HG02678 (cell line): Measurements from ENCODE around the gene PLB1.

ENCODE experiments used
- ATAC-seq: cut with Tn5 transposase; IDR thresholded peaks from one replicate; pipeline ENCODE4 v1.9.1; 2021; ENCODE audit warnings: mild to moderate bottlenecking, moderate library complexity; ENCODE audit not compliant: unreplicated experiment

The PLB1 gene

DNA sequence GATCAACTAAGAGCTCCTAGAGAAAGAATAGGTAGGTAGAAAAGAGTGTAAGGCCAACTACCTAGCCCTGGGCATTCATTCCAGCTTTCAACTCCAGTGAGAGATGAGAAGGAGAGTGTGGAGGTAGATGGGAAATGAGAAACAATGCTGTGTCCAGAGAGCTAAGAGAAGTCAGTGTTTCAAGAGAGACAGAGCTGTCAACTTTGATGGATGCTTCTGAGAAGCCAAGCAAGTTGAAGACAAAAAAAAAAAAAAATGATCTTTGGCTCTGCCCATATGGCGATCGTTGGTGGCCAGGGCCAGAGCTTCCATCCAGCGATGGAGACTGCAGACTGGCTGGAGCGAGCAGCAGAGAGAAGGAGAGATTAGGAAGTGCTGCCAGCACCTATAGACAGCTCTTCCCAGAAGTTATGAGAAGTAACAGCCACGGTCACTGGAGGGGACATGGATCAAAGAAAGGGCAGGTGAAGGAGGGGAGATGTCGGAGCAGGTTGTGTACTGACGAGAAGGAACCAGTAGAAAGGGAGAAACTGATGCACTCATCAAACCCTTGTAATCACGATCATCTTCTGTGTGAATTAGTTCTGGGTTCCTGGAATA lies 143.3 kb downstream of the PLB1 start:
- no peak for ATAC-seq

DNA sequence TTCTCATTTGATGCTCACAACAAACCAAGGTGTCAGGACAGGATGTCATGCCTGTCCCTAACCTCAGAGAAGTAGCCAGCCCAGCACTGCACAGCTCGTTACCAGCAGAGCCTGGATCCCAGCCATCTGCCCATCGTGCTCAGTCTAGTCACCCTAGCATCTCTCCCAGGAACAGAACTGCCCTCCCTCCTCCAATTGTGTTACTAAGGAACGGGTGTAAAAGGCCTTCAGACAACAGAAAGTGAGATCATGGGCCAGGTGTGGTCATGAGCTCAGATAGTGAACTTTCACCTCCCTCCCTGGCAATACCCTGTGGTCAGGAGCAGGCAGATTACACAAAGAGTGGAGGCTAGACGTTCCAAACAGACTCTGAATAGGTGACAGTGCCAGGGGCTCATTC lies 144.0 kb downstream of the PLB1 start:
- no peak for ATAC-seq

DNA sequence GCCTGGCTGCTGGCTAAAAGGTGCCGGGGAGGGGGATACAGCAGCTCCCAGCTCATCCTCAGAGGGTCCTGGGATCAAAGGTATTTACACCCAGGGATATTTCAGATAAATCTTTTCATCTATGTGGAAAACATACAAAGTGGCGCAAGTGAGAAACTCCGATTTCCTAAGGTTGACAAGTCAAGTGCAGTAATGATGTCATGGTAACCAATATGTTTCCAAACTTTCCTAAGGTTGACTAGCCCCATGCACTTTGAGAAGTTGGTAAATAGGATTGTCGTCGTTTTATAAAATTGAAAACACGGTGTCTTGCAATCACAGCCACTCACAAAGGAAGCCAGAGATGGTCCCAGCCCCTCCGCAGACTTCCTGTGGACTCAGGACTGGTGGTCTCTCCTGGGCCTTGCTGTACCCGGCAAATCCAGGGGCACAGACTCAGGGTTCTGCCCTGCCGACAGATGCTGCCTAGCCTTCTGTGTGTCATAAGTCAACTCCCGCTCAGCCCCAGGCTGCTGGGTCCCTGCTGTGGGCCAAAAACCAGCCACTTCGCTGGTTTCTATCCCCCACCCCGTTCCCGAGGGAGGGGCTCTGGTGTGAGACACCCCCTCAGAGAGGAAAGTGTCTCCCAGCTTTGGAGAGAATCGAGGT lies 144.5 kb downstream of the PLB1 start:
- ATAC-seq, result no peak

DNA sequence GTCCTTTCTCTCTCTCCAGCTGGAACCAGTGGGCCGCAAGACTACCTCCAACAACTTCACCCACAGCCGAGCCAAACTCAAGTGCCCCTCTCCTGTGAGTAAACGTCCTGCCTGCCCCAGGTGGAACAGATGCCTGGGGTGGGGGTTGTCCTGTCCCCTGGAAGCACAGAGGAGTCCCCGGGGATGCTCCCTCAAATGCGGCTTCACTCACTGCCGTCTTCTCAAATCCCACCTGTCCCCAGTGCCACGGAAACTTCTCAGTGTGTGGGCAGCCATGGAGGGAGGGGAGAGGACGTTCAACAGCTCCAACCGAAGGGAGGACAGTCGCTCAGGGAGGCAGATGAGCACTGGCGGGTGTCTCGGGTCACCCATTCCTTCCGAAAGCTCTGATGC lies 145.0 kb downstream of the PLB1 start:
- no peak for ATAC-seq

DNA sequence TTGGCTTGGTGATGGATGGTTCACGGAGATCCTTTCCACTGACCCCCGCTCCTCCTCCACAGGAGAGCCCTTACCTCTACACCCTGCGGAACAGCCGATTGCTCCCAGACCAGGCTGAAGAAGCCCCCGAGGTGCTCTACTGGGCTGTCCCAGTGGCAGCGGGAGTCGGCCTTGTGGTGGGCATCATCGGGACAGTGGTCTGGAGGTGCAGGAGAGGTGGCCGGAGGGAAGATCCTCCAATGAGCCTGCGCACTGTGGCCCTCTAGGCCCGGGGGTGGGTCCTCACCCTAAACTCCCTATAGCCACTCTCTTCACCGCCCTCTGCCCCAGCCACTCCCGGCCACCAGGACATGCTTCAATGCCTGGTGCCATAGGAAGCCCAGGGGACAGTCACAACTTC lies 146.9 kb downstream of the PLB1 start:
- no peak for ATAC-seq

DNA sequence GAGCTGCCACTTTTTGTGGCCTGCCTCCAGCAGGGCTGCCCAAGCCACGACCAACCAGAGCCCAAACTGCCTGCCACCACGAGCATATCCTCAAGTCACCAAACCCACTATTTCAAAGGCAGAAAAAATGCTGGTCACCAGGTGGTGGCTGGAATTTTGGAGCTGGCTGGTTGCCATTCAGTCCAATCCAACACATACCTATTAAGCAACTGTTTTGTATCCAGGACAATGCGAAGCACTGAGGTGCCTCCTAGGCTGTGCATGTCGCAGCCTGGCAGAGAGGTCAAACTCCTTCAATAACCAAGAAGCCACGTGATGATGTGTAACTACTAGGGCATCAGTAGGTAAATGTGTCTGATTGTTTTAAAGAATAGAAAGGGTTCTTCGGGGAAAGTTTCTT lies 147.5 kb downstream of the PLB1 start:
- no peak for ATAC-seq

DNA sequence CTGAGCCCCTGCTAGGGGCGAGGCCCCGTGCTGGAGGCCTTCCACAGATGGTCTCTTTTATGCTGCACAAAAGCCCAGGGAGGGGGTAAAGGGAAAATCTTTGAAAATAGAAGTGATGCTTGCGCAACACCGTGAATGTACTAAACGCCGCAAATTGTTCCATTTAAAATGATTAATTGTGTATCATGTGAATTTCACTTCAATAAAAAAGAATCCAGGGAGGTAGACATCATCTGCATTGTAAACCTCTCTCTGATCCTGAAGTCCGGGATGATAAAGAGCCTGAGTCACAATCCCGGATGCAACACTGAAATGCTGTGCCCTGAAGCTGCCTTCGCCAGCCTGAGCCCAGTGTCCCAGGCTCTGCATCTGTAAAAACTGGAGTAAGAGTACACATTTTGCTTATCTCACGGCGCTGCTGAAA lies 148.1 kb downstream of the PLB1 start:
- no peak for ATAC-seq

DNA sequence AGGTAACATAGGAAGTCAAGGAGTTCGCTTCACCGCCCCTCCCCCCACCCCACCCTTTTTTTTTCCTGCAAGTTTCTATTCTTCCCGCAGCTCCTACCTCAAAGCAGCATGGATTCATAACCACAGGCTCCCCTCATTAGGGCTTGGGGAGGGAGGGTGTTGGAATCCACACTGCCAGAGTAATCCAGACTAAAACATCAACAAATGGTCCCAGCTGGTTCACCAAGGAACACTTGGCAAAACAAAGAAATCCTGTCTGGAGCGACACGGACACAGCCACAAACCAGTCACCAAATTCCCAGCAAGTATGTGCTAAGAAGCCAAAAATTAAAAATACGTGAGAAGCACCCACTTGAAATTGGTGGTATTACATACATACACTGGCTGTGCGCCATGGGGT lies 148.9 kb downstream of the PLB1 start:
- no peak for ATAC-seq

DNA sequence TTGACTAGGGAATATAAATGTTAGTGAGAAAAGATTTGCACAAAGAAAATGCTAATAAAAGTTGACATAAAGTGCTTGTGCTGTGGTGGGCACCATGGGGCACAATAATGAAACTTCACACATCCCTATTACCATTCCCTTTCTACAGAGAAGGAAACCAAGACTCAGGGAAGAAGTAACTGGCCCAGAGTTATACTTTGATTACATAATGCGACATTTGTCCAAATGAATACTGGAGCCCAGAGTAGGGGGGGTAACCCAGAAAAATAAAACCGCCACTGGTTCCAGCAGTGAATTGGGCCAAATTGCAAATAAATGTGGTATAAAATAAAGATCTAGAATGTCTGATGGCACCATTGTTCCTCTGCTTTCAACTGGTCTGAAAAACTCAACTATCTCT lies 149.7 kb downstream of the PLB1 start:
- ATAC-seq, result no peak

DNA sequence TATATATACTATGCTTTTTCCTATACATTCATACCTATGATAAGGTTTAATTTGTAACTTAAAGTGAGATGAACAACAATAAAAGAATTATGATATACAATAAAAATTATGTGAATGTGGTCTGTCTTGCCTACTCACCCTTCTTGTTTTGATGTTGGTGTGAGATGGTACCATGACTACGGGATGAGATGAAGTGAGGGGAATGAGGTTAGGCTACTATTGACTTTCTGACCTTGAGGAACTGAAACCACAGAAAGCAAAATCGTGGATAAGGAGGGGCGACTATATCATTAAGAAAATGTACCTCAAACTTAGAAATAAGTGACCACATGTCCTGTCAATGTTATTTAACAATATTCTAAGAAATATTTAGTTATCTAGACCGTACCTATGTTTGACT lies 151.8 kb downstream of the PLB1 start:
- ATAC-seq, result no peak

DNA sequence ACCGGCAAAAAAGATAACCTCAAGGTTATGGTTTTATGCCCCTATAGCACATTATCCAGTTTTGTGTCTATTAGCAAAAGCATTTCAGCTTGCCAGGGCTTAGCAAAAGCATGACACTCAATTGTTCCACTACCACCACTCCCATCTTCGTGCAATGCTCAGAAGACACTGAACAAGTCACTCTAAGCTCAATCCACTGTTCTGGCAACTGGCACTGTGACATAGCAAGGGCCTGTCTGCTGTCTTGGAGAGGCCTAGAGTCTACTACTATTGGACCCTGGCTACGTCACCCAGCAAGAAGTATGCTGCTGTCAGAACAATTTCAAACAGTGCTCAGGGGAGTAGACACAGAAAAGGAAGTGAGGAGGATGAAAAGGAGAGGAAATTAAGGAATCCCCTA lies 152.3 kb downstream of the PLB1 start:
- no peak for ATAC-seq

DNA sequence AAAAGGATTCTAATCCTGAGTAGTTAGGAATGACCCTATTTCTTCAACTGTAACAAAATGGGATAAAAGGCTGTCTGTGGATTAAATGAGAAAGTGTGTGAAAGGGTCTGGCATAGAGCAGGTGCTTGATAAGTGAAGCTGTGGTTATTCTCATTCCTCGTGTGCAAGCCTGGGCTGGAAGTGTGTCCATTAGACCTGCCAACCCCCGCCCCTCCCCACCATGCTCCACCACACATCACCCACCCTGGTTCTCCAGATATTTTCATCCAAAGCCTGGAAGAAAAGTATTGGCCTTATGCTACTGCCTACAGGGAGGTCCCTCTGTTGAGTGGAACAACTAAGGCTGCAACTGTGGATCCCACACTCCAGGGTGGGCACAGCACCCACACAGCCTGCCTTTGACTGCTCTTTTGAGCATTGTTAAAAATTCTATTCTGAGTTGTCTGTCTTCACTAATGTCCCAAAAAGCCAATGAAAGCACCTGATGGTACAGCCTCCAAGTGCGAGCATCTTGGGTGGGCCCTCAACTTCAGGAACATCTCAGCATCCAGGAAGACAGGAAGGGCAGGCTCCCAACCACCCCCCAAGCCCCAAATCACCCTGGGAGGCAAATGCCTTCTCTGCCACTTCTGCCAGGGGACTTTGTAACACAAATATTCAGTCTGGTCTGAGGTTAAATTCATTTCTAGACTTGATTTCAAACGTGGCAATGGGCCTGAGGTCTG lies 153.0 kb downstream of the PLB1 start:
- no peak for ATAC-seq

DNA sequence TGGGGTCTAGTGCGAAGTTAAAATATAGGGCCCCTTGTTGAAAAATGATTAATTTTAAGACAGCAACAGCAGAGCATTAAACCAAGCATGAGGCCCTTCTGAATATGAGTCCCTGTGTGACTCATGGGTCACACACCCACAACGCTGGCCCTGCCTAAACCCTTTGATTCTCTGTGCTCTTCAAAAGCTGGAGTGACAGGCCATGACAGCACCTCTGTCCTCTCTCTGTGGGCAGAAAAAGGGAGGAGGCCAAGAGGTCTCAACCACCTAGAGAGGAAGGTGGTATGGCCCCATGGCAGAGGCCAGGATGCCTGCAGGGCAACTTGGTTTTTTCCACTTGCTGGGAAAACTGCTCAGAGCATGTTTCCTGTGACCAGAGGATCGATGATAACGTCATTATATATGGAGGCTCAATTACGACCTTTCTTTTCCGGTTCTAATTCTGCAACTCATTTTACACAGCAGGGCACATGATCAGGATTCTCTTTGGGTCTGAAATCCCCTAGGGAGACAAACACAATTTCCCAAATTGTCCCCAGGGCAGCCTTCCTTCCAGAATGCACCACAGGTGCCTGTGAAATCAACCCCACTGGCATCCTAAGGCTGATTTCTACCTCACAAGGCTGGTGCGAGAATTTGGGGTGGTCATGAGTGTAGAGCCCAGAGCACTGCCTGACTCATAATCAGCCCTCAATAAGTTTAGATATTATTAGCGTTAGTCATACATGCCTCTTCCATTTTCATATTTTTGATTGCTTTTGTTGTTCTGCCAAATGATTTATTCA lies 153.8 kb downstream of the PLB1 start:
- no peak for ATAC-seq

DNA sequence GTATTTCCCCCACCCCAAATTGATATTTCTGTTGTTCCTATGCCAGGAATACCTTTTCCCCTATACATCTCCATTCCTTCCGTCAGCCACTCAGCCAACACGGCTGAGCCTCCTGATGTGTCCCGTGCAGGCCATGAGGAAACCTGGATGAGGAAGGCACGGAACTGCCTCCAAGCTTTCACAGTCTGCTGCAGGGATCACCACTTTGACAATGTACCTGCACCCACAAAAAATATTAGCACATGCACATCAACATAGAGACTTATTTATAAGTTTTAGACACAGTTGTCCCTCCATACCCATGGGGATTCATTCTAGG lies 154.4 kb downstream of the PLB1 start:
- no peak for ATAC-seq

DNA sequence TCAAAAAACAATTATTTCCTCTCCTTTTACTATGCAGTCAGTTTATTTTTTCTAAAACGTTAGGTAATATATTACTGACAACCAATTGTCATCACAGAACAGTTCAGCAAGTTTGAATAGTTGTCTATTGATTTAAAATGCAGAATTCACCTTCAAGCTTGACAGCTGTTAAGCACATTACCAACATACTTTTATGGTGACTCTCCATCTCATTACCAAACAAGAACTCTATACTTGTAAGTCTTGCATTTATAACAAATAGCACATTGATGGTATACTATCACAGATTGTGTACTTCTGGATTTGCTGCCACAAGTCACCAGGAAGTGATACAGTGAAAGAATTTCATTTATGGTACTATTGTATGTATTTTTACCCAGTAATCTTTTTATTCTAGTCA lies 156.4 kb downstream of the PLB1 start:
- no peak for ATAC-seq

DNA sequence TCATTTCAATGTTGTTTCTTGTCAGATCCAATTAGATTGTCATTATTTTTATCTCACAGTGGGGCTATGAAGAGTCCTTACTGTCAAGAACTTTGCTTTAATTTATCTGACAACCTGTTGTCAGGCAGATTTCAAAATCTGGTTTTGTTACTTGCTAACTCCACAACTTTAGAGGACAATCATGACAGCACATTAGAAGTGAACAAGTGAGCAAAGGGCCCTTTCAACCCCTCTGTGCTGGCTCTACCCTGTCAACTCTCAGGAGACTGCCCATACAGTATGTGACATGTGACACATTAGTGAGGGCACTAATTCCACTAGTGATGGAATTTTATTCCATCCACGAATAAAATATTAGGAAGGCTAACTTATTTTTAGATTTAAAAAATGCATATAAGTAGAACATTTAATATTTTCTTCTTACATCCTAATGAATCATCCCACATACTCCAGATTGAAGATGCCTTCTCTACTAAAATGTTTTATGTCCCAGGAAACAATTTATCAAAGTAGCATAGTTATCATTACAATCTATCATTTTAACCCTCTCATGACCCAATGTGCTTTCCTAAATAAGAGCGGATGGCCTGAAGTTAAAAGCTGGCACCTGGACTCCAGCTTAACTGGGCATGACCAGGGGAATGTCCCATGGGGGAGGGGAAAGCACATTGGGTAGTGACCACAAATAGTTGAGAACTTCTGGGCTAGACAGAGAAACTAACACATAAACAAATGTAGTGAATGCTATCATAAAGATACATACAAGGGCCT lies 158.2 kb downstream of the PLB1 start:
- ATAC-seq, result no peak

DNA sequence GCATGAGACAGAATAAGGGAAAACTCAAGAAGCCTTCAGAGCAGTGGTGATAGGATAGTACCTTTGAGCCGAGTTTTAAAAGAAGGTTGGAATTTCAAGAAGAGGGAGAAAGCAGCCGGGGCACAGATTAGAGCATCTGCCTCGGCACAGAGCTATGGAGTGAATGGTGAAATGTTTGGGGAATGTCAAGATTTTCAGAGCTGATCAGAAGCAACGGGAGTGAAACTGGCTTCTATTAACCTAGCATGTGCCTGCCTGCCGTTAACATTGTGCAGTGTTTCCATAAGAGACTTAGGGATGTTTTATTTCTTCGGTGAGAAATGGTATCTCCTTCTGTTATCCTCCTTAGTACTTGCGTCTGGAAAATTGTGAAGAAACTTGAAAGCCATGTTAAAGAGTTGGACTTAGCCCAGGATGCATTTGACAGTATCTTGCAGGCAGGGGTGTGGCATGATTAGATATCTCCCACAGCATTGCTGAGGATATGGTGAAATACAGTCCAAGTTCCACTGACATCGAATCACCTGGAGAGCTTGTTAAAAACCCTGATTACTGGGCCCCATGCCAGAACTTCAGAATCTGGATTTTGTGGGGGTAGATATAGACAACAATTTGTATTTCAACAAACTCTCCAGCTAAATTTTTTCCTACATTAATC lies 158.9 kb downstream of the PLB1 start:
- no peak for ATAC-seq

DNA sequence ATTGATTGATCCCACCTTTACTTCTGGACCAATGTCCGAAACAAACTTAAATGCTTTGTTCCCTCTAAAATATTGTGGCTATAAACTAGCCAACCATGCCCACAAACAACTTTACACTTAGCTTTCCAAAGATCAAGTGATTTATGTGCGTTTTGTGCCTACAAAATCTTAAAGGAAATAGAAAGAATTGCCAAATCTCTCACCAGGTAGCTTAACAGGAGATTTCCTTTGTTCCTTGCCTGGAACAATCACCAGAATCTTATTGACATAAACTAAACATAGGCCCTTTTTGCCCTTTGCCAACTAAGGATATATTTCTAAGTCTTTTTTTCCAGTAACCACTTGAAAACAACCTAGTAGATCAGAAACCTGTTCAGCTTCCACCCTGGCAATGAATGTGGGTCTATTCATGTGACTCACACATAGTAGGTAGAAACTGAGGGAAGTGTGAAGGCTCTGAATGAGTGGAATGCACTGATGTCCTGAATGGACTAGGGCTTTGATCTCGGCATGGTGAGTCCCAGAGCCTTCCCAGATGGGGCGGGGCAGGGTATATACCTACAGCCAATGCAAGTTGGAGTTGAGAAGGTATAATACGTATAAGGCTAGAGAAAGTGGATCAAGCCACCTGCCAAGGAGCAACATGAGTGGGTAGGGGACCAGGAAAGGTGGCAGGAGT lies 161.2 kb downstream of the PLB1 start:
- no peak for ATAC-seq

DNA sequence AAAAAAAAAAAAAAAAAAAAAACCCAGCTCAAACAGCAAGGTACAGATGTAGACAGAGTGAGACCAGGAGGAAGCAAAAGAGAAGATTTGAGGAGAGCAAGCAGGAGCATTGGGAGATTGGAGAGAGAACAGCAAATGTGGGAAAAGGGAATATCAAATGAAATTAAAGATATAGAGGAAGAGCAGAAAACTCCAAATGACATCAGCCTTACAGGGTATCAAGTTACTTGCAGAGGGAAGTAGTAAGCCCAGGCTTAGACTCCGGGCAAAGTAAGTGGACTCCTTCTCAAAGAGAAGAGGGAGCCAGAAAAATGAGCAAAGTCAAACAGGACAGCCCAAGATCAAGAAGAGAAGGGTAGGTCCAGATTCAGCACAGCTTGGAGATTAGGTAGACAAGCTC lies 162.5 kb downstream of the PLB1 start:
- ATAC-seq, result no peak

DNA sequence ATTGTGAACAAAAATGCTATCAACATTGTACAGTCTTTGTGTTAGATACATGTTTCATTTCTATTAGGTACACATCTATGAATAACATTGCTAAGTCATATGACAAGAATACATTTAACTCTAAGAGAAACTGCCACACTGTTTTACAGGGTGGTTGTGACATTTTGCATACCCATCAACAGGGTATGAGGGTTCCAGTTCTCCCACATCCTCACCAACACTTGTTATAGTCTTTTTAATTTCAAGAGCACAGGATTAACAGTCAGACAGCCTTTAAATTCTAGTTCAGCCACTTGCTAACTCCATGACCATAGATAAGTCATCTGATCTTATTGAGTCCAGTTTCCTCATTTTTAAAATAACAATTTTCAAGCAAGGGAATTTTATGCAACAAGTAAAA lies 163.3 kb downstream of the PLB1 start:
- ATAC-seq, result no peak
